Thyroid gland (tissue), 4 donors: ENCODE measurements around the gene KCNG1. TPM values are rescaled to one million over a fixed set of nuclear protein-coding genes. Genes with fewer than 3 reads are reported as not detected.

ENCODE experiments used
- DNase-seq, 2 donors: peaks; one replicate each; pipeline ENCODE4 v3.0.0-alpha.2; 2019
- H3K27ac ChIP-seq, 3 donors: fragments of 200-600 bp; sonication (generic); 1 replicate in 2 of 3; 2 replicates in 1 of 3; pipeline ENCODE4 v1.5.1; 2016 to 2019; ENCODE audit warnings: mild to moderate bottlenecking in 1 of 3, moderate library complexity in 1 of 3
- H3K27me3 ChIP-seq: fragments of 200-600 bp; sonication (generic); one replicate; pipeline ENCODE4 v1.5.1; 2019
- H3K36me3 ChIP-seq, 2 donors: fragments of 200-600 bp; sonication (generic); one replicate each; pipeline ENCODE4 v1.5.1; 2016 to 2019
- H3K4me1 ChIP-seq, 2 donors: fragments of 200-600 bp; sonication (generic); one replicate each; pipeline ENCODE4 v1.5.1; 2017 to 2019
- H3K4me3 ChIP-seq, 3 donors: fragments of 200-600 bp; sonication (generic); replicated peaks in 1 of 3; 1 replicate in 2 of 3; 2 replicates in 1 of 3; pipeline ENCODE4 v1.5.1; 2016; ENCODE audit warnings: mild to moderate bottlenecking in 1 of 3
- H3K9me3 ChIP-seq: fragments of 200-600 bp; sonication (generic); one replicate; pipeline ENCODE4 v1.5.1; 2017
- POLR2A ChIP-seq, 2 donors: fragments of 450-650 bp; IDR thresholded peaks; one replicate each; pipeline ENCODE4 v1.6.1; 2017; ENCODE audit warnings: antibody characterized with exemption in 2 of 2, mild to moderate bottlenecking in 2 of 2, moderate library complexity in 1 of 2
- WGBS, 2 donors: methylation state at CpG; one replicate each; pipeline ENCODE4 v1.1.5; 2017; 5-methylcytosine and 5-hydroxymethylcytosine counted together
- intact Hi-C: fragments of 100-400 bp; cut with DNase I; formaldehyde crosslinking; loops from one replicate; pipeline ENCODE4 v1.15.1; 2023
- total RNA-seq, 4 donors: library from RNA; depleted of rRNA; stranded (reverse); fragments of >200 nt; gene quantifications; one replicate each; pipeline ENCODE4 v1.2.3, GENCODE V29; 2016
- TF ChIP-seq, protein P1 (sequence below), 6 experiments: fragments of 200-600 bp in 3 of 6; fragments of 450-650 bp in 3 of 6; sonication (generic) in 3 of 6; IDR thresholded peaks; one replicate each; pipeline ENCODE4 v1.5.1; 2016 to 2019; ENCODE audit warnings: antibody characterized with exemption in 6 of 6, mild to moderate bottlenecking in 2 of 6, inconsistent platforms in 1 of 6, moderate library complexity in 1 of 6

The KCNG1 gene
- total RNA-seq, 4 donors from 2014 or later, result 0.13 TPM; not detected in 3

DNA sequence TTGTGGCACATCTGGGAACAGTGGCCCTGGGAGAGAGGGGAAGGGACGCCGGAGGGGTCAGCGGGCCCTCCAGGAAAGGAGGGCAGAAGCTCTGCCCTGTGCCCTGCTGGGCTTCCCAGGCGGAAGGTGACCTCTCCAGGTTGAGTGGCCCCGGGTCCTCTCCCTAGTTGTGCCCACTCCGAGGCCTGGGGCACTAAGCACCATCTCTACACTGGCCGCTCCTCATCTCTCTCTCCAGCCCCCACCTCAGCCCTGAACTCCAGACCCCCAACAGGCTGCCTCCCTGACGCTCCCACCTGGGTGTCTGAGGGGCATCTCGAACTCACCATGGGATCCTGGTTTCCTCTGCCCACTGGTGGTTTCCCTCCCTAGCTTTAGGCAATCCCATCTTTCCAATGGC, 18.1 kb downstream of the KCNG1 start:
- Histone ChIP-seq H3K4me1 (no peaks in the 10 kb centered on the region), H3K9me3 (no peaks in the 10 kb centered on the region), H3K36me3 (no peaks in the 10 kb centered on the region), H3K4me3 (no peak overlapping the region), H3K27ac (no peak overlapping the region), H3K27me3 (no peaks in the 10 kb centered on the region)
- DNase-seq, result no peak
- 88 to 90% methylated on average over 9 of the region's 9 CpGs for WGBS, 2 donors
- TF ChIP-seq, protein P1, sequence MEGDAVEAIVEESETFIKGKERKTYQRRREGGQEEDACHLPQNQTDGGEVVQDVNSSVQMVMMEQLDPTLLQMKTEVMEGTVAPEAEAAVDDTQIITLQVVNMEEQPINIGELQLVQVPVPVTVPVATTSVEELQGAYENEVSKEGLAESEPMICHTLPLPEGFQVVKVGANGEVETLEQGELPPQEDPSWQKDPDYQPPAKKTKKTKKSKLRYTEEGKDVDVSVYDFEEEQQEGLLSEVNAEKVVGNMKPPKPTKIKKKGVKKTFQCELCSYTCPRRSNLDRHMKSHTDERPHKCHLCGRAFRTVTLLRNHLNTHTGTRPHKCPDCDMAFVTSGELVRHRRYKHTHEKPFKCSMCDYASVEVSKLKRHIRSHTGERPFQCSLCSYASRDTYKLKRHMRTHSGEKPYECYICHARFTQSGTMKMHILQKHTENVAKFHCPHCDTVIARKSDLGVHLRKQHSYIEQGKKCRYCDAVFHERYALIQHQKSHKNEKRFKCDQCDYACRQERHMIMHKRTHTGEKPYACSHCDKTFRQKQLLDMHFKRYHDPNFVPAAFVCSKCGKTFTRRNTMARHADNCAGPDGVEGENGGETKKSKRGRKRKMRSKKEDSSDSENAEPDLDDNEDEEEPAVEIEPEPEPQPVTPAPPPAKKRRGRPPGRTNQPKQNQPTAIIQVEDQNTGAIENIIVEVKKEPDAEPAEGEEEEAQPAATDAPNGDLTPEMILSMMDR (IDR thresholded peaks at IDR 0.05), result no peak
- no peak for TF ChIP-seq POLR2A (IDR thresholded peaks at IDR 0.05)
- intact Hi-C loops, result no loop called here

DNA sequence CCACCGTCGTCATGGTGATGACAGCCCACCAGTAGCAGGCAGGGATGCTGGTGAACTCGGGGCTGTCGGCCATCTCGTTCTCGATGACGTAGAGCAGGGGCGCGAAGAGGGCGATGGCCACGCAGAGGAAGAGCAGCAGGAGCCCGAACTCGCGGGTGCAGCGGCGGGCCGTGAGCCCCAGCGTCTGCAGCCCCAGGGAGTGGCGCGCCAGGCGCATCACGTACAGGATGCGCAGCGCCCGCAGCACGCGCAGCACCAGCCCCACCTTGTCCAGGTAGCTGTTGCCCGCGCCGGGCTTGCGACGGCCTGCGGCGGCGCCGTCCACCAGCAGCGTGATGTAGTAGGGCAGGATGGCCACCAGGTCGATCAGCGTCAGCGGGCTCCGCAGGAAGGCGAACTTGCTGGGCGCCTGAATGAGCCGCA, 18.6 kb downstream of the KCNG1 start:
- intact Hi-C loops, result no loop called here
- Histone ChIP-seq H3K4me3 (no peak overlapping the region), H3K36me3 (no peaks in the 10 kb centered on the region), H3K27me3 (no peaks in the 10 kb centered on the region), H3K9me3 (no peaks in the 10 kb centered on the region), H3K4me1 (no peaks in the 10 kb centered on the region), H3K27ac (no peak overlapping the region)
- WGBS, 2 donors, result 88 to 95% methylated on average over 34 to 36 of the region's 44 CpGs
- no peak for DNase-seq
- no peak for TF ChIP-seq POLR2A (IDR thresholded peaks at IDR 0.05)
- TF ChIP-seq, protein P1 (IDR thresholded peaks at IDR 0.05), result no peak

DNA sequence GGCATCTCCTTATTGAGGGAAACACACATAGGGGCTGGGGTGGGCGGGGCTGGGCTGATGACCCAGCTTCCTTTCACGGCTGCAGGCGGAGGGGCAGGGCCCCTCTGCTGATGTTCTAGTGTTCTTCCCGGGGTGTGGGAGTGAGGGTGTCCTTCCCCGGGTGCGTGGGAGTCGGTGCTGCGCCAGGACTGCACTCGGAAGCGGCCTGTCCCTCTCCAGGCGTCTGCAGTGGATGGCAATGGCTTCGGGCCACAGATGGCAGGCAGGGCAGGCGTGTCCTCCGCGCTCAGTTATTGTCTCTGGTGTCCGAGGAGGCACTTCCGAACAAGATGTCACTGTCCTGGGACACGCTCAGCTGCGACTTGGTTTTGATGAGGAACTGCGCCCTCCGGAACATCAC, 19.2 kb downstream of the KCNG1 start:
- no peak for DNase-seq
- Histone ChIP-seq H3K4me3 (no peak overlapping the region), H3K9me3 (no peaks in the 10 kb centered on the region), H3K27me3 (no peaks in the 10 kb centered on the region), H3K27ac (no peak overlapping the region), H3K36me3 (no peaks in the 10 kb centered on the region), H3K4me1 (no peaks in the 10 kb centered on the region)
- TF ChIP-seq POLR2A (IDR thresholded peaks at IDR 0.05), result no peak
- TF ChIP-seq, protein P1 (IDR thresholded peaks at IDR 0.05), result no peak
- WGBS, 2 donors, result 77 to 88% methylated on average over 17 to 18 of the region's 21 CpGs
- intact Hi-C loops, result no loop called here

DNA sequence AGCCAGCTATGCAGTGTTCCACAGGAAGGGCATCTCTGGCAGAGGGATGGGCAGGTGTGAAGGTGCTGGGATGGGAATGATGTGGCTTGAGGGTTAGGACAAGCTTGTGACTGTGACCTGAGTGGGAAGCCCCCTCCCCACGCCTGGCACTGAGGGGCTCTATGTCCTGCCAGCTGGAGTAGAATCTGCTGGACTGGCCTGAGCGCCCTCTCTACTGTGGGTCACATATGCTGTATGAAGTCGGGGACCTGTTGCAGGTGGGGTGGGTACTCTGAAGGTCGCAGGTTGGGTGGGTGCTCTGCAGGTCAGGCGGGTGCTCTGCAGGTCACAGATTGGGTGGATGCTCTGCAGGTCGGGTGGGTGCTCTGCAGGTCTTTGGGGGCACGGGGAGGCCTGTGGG, 20.3 kb downstream of the KCNG1 start:
- Histone ChIP-seq H3K36me3 (no peaks in the 10 kb centered on the region), H3K27ac (no peak overlapping the region), H3K9me3 (no peaks in the 10 kb centered on the region), H3K4me1 (no peaks in the 10 kb centered on the region), H3K4me3 (no peak overlapping the region), H3K27me3 (no peaks in the 10 kb centered on the region)
- DNase-seq, result no peak
- intact Hi-C loops, result no loop called here
- 69 to 76% methylated on average over 5 to 7 of the region's 7 CpGs for WGBS, 2 donors
- TF ChIP-seq POLR2A (IDR thresholded peaks at IDR 0.05), result no peak
- TF ChIP-seq, protein P1 (IDR thresholded peaks at IDR 0.05), result no peak

DNA sequence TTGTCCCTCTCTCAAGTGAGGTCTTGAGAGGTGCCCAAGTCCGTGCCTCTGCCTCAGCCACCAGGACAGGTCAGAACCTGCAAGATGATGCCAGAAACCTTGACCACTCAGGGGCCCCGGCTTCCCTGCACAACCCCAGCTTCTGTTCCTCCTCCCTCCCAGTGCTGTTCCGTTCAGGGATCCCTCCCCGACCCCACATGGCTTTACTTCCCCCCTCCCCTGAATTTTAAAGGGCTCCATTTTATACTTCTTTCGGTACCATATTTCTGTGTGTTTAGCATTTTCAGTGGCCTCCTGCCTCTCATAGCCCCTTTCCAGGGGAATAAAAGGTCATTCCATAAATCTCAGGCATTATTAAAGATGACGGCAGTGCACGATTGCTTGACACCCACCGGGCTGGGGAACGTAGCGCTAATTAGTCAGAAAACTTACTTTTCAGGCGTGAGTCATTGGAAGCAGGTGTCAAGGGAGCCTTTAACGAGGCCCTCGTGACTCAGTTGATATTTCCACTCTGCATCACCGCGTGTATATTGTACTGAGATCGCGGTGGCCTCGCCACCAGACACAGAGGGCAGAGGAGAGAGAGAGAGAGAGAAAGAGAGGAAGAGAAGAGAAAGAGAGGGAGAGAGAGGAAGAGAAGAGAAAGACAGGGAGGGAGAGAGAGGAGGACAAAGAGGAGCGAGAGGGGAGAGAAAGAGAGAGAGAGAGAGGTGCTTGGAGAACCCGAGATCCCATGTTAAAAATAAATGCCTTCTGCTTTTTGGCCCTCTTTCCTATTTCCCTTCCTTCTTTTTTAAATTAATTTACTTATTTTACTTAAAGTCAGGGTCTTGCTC, 21.3 kb downstream of the KCNG1 start:
- no peak overlapping the region for H3K27ac ChIP-seq
- H3K9me3 ChIP-seq, result no peaks in the 10 kb centered on the region
- no peaks in the 10 kb centered on the region for H3K36me3 ChIP-seq
- no peaks in the 10 kb centered on the region for H3K27me3 ChIP-seq
- H3K4me3 ChIP-seq, result no peak overlapping the region
- TF ChIP-seq, protein P1 (IDR thresholded peaks at IDR 0.05), result no peak
- TF ChIP-seq POLR2A (IDR thresholded peaks at IDR 0.05), result no peak
- no peak for DNase-seq
- 76% methylated on average over 20 of the region's 20 CpGs for WGBS, 2 donors
- no peaks in the 10 kb centered on the region for H3K4me1 ChIP-seq
- intact Hi-C loops, result no loop called here
